Lung (tissue), 12 donors: Measurements from ENCODE around the gene SCYGR6. TPM values are rescaled to one million over a fixed set of nuclear protein-coding genes. Genes with fewer than 3 reads are reported as not detected.

ENCODE experiments used
- ATAC-seq: fragments of 200-7000 bp; cut with Tn5 transposase; one replicate; pipeline ENCODE4 v1.9.1; 2020; ENCODE audit warnings: moderate number of reproducible peaks; ENCODE audit not compliant: insufficient read depth, low FRiP score
- DNase-seq, 3 donors: peaks; one replicate each; pipeline ENCODE4 v3.0.0-alpha.2; 2013 to 2017
- H3K27ac ChIP-seq, 2 donors: one replicate each; pipeline ENCODE4 v1.5.1; 2013; ENCODE audit warnings: mild to moderate bottlenecking in 2 of 2, moderate library complexity in 2 of 2, control low read depth in 1 of 2, inconsistent platforms in 1 of 2, low read depth in 1 of 2, low read length in 1 of 2
- H3K27me3 ChIP-seq, 3 donors: one replicate each; pipeline ENCODE4 v1.5.1; 2013; ENCODE audit warnings: low read length in 2 of 3; ENCODE audit not compliant: control insufficient read depth in 3 of 3, insufficient read depth in 3 of 3
- H3K36me3 ChIP-seq, 4 donors: one replicate each; pipeline ENCODE4 v1.5.1; 2013; ENCODE audit warnings: low read length in 4 of 4, mild to moderate bottlenecking in 1 of 4, moderate library complexity in 1 of 4; ENCODE audit not compliant: control insufficient read depth in 4 of 4, insufficient read depth in 4 of 4
- H3K4me1 ChIP-seq, 5 donors: one replicate each; pipeline ENCODE4 v1.5.1; 2013; ENCODE audit warnings: low read length in 5 of 5, mild to moderate bottlenecking in 2 of 5, moderate library complexity in 1 of 5; ENCODE audit not compliant: control insufficient read depth in 5 of 5, insufficient read depth in 5 of 5
- H3K4me3 ChIP-seq: one replicate; pipeline ENCODE4 v1.5.1; 2013; ENCODE audit warnings: mild to moderate bottlenecking, control low read depth, moderate library complexity
- H3K9ac ChIP-seq, 2 donors: one replicate each; pipeline ENCODE4 v1.5.1; 2013; ENCODE audit warnings: low read length in 2 of 2, control low read depth in 1 of 2; ENCODE audit not compliant: insufficient read depth in 1 of 2
- H3K9me3 ChIP-seq, 4 donors: one replicate each; pipeline ENCODE4 v1.5.1; 2013; ENCODE audit warnings: low read length in 3 of 4, mild to moderate bottlenecking in 1 of 4, moderate library complexity in 1 of 4; ENCODE audit not compliant: control insufficient read depth in 4 of 4, insufficient read depth in 3 of 4
- WGBS, 2 donors: extraction: QIAGEN DNeasy Blood & Tissue Kit; methylation state at CpG; one replicate each; pipeline ENCODE4 v1.1.7; 2013; 5-methylcytosine and 5-hydroxymethylcytosine counted together
- polyA plus RNA-seq, 2 donors: library from polyadenylated mRNA; stranded (reverse); fragments of 200-250 nt; gene quantifications; one replicate each; pipeline ENCODE4 v1.2.1, GENCODE V29; 2013
- total RNA-seq, 2 donors: library from RNA; depleted of rRNA in 1 of 2; stranded (reverse); fragments of >200 nt in 1 of 2; gene quantifications; one replicate each; pipeline ENCODE4 v1.2.1, GENCODE V29; 2014 to 2021
- TF ChIP-seq, protein P1 (sequence below): IDR thresholded peaks from 2 replicates; pipeline ENCODE4 v1.5.1; 2012; ENCODE audit warnings: mild to moderate bottlenecking; ENCODE audit errors: control extremely low read depth, extremely low read depth
- donor health status: control.
- donor health status: control.
- donor health status: Bipolar disorder and iron deficiency.
- donor health status: healthy.
- donor health status: DM: yes; HTN: yes; CAD: no.

The SCYGR6 gene
- total and polyA plus RNA-seq, 4 donors = not detected

DNA sequence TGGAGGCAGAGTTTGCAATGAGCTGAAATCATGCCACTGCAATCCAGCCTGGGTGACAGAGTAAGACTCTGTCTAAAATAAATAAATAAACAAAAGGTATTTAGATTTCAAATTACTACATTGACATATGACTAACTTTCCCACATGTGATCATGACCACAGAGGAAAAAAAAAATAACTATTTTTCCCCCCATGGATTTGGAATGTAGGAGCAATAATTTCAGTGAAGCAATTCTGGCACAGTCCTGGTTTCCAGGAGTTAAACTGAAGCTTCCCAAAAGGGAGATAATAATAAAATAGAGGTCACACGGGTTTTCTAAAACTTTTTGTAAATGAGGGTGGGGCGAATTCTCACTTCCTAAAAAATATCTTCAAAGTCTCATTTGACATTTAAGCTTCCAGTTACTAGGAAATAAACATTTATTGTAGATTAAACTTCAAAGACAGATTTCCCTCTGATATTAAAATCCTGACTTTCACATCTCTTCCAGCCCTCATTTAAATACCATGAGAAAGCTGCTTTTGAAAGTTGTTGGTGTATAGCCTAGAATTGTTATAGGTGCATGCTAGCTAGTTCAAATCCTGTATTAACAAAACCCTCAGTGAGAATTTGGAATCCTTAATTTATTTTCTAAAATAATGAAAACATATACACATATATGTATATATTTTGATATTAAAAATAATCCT lies 27.4 kb downstream of the SCYGR6 start:
- no peak overlapping the region for H3K4me3 ChIP-seq
- H3K27ac ChIP-seq = no peak overlapping the region
- H3K27me3 ChIP-seq = no peaks in the 10 kb centered on the region
- WGBS, 2 donors = 48 to 74% methylated on average over 2 of the region's 2 CpGs
- no peaks in the 10 kb centered on the region for H3K4me1 ChIP-seq
- H3K9me3 ChIP-seq = peaks cover 0 to 5% (median 0%) of the 10 kb centered on the region in 4 donors
- ATAC-seq (no peak), DNase-seq (no peak)
- H3K9ac ChIP-seq = no peak overlapping the region
- TF ChIP-seq, protein P1, sequence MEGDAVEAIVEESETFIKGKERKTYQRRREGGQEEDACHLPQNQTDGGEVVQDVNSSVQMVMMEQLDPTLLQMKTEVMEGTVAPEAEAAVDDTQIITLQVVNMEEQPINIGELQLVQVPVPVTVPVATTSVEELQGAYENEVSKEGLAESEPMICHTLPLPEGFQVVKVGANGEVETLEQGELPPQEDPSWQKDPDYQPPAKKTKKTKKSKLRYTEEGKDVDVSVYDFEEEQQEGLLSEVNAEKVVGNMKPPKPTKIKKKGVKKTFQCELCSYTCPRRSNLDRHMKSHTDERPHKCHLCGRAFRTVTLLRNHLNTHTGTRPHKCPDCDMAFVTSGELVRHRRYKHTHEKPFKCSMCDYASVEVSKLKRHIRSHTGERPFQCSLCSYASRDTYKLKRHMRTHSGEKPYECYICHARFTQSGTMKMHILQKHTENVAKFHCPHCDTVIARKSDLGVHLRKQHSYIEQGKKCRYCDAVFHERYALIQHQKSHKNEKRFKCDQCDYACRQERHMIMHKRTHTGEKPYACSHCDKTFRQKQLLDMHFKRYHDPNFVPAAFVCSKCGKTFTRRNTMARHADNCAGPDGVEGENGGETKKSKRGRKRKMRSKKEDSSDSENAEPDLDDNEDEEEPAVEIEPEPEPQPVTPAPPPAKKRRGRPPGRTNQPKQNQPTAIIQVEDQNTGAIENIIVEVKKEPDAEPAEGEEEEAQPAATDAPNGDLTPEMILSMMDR = no peak
- no peaks in the 10 kb centered on the region for H3K36me3 ChIP-seq

DNA sequence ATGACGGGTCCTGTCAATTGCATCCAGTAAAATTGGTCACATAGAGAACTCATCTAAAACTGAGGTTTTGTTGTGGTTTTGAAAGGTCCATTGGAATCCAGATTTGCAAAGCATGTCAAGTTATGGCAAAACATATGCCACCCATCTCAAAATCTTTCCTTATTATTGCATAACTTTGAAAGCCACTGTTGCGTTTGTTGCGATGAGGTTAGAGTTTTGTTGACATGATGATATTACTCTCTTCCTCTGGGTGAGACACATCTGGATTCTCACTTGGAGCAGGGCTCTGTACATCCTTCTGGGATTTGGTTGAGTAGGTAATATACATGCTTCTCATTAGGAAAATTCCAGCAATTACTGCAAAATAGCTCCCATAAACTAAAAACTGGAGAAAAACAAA lies 37.4 kb downstream of the SCYGR6 start:
- no peaks in the 10 kb centered on the region for H3K27me3 ChIP-seq
- H3K27ac ChIP-seq = no peak overlapping the region
- H3K4me3 ChIP-seq = no peak overlapping the region
- peaks cover 0 to 4% (median 0%) of the 10 kb centered on the region in 4 donors for H3K9me3 ChIP-seq
- ATAC-seq = no peak
- WGBS, 2 donors = 80 to 85% methylated on average over 3 of the region's 3 CpGs
- H3K9ac ChIP-seq = no peak overlapping the region
- no peaks in the 10 kb centered on the region for H3K36me3 ChIP-seq
- H3K4me1 ChIP-seq = no peaks in the 10 kb centered on the region
- DNase-seq = no peak
- TF ChIP-seq, protein P1 = no peak

DNA sequence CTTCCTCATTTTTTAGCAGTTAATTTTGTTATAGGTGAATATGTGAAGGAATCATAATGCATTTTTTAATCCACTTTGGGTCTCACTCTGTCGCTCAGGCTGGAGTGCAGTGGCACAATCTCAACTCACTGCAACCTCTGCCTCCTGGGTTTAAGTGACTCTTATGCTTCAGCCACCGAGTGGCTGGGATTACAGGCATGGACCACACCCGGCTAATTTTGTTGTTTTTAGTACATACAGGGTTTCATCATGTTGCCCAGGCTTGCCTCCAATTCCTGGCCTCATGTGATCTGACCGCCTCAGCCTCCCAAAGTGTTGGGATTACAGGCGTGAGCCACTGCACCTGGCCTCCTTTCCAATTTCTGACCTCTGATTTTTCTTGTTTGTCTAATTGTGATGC lies 40.3 kb downstream of the SCYGR6 start:
- no peak overlapping the region for H3K9ac ChIP-seq
- peaks cover 0 to 4% (median 0%) of the 10 kb centered on the region in 4 donors for H3K9me3 ChIP-seq
- no peak for DNase-seq
- H3K27me3 ChIP-seq = no peaks in the 10 kb centered on the region
- no peak overlapping the region for H3K27ac ChIP-seq
- H3K36me3 ChIP-seq = no peaks in the 10 kb centered on the region
- no peak overlapping the region for H3K4me3 ChIP-seq
- 58 to 88% methylated on average over 5 of the region's 5 CpGs for WGBS, 2 donors
- TF ChIP-seq, protein P1 = no peak
- no peaks in the 10 kb centered on the region for H3K4me1 ChIP-seq
- ATAC-seq = no peak

DNA sequence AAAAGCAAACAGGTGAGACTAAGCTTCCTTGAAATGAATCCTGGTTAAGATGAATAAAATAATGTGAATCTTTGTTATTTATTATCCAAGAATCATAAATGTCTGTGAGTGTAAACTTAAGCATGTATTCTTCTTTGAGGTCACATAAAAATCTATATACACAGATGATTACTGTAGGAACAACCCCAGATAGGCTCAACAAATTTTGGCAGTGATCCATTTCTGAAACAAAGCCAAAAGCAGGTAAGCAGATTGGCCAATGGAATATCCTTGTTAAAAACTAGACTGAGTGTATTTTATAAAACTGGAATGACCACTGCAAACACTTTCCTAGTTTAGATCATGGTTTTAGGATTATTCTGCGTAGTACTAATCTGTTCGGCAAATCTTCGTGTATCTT lies 46.6 kb downstream of the SCYGR6 start:
- 68 to 86% methylated on average over 3 of the region's 3 CpGs for WGBS, 2 donors
- H3K4me3 ChIP-seq = no peak overlapping the region
- no peak for ATAC-seq

More for the DNA sequence above, 46.6 kb downstream of the SCYGR6 start:
- H3K9ac ChIP-seq = no peak overlapping the region
- no peaks in the 10 kb centered on the region for H3K9me3 ChIP-seq
- H3K27me3 ChIP-seq = no peaks in the 10 kb centered on the region
- H3K36me3 ChIP-seq = no peaks in the 10 kb centered on the region
- DNase-seq = no peak
- TF ChIP-seq, protein P1 = no peak
- H3K4me1 ChIP-seq = no peaks in the 10 kb centered on the region
- no peak overlapping the region for H3K27ac ChIP-seq
